ENCODE data around the gene SFXN4. TPM values are rescaled to one million over a fixed set of nuclear protein-coding genes. Genes with fewer than 3 reads are reported as not detected.
"Not testable (repeated sequence)": the region's sequence is repeated elsewhere in the genome, so short reads cannot be mapped to it uniquely, and the experiment has no call there.

SFXN4 gene
- total RNA-seq, 2 donors from 2014 or later, result 20.5 to 32.0 TPM

DNA sequence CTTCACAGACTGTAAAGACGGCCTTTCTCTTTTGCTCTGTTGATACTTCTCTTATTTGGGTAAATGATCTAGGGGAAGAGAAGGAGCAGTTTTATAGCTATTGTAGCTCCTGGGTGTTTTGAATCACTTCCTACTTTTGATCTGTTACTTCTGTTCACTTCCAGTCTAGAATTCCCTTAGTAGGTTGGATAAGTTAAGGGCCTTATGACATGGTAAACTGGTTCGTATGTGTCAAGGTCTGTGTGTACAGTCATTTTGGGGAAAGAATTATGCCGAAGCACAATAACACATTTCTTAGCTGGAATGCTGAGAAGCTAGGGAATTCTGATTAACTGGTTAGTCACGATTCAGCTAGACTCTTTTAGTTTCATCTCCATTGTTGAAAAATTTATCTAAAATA lies 53.5 kb downstream of the SFXN4 start:
- Histone ChIP-seq H3K4me1 (no peaks in the 10 kb centered on the region), H3K36me3 (replicated peaks in 1 of 2; ENCODE audit: insufficient read depth in 1 of 2, low read depth in 2 of 2) (peaks cover 0 to 8% of the 10 kb centered on the region in 2 donors), H3K9me3 (no peaks in the 10 kb centered on the region), H3K27ac (no peak overlapping the region), H3K27me3 (no peaks in the 10 kb centered on the region), H3K4me3 (no peak overlapping the region)
- no peak for ATAC-seq
- WGBS, 2 donors, result 84 to 88% methylated on average over 4 of the region's 4 CpGs
- DNase-seq, result no peak
- no peak for TF ChIP-seq POLR2A (IDR thresholded peaks at IDR 0.05)
- TF ChIP-seq, protein P1, sequence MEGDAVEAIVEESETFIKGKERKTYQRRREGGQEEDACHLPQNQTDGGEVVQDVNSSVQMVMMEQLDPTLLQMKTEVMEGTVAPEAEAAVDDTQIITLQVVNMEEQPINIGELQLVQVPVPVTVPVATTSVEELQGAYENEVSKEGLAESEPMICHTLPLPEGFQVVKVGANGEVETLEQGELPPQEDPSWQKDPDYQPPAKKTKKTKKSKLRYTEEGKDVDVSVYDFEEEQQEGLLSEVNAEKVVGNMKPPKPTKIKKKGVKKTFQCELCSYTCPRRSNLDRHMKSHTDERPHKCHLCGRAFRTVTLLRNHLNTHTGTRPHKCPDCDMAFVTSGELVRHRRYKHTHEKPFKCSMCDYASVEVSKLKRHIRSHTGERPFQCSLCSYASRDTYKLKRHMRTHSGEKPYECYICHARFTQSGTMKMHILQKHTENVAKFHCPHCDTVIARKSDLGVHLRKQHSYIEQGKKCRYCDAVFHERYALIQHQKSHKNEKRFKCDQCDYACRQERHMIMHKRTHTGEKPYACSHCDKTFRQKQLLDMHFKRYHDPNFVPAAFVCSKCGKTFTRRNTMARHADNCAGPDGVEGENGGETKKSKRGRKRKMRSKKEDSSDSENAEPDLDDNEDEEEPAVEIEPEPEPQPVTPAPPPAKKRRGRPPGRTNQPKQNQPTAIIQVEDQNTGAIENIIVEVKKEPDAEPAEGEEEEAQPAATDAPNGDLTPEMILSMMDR (IDR thresholded peaks at IDR 0.05), result no peak
- intact Hi-C loops (cut with DNase I), result no loop called here

GRCh38 chr10:119107771-119108170 lies 57.7 kb downstream of the SFXN4 start:
- H3K27ac ChIP-seq; H3K4me1 ChIP-seq; intact Hi-C loops (cut with DNase I); H3K4me3 ChIP-seq; H3K9me3 ChIP-seq; ATAC-seq; H3K36me3 ChIP-seq (replicated peaks in 1 of 2; ENCODE audit: insufficient read depth in 1 of 2, low read depth in 2 of 2); H3K27me3 ChIP-seq; DNase-seq: not testable (repeated sequence)
- WGBS, 2 donors, result 76 to 90% methylated on average over 2 of the region's 2 CpGs

- intact Hi-C loops (cut with DNase I); H3K27ac ChIP-seq; H3K4me3 ChIP-seq; DNase-seq; H3K36me3 ChIP-seq (replicated peaks in 1 of 2; ENCODE audit: insufficient read depth in 1 of 2, low read depth in 2 of 2); H3K4me1 ChIP-seq; H3K9me3 ChIP-seq; ATAC-seq; H3K27me3 ChIP-seq: not testable (repeated sequence)
- WGBS, 2 donors, result 90 to 92% methylated on average over 6 of the region's 6 CpGs
Observed at GRCh38 chr10:119107106-119107505, 58.4 kb downstream of the SFXN4 start.

- H3K27me3 ChIP-seq; DNase-seq; H3K27ac ChIP-seq; H3K36me3 ChIP-seq (replicated peaks in 1 of 2; ENCODE audit: insufficient read depth in 1 of 2, low read depth in 2 of 2); H3K4me3 ChIP-seq; intact Hi-C loops (cut with DNase I); ATAC-seq; H3K4me1 ChIP-seq; H3K9me3 ChIP-seq: not testable (repeated sequence)
- 87 to 99% methylated on average over 7 of the region's 7 CpGs for WGBS, 2 donors
Observed at GRCh38 chr10:119105899-119106298, 59.6 kb downstream of the SFXN4 start.

DNA sequence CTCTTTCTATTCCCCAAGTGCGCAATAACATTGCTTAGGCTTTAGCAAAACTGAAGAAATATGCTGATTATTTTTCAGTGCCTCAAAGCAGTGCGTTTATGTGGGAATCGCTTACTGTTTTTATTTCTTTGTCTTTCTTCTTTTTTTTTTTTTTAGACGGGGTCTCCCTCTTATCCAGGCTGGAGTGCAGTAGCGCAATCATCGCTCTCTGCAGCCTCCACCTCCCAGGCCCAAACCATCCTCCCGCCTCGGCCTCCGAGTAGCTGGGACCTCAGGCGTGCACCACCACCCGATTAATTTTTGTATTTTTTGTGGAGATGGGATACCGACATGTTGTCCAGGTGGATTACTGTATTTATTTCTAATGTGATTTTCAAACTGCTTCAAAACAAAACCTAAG lies 60.4 kb downstream of the SFXN4 start:
- 83 to 90% methylated on average over 12 of the region's 12 CpGs for WGBS, 2 donors
- DNase-seq (no peak), ATAC-seq (no peak)
- TF ChIP-seq, protein P1 (IDR thresholded peaks at IDR 0.05), result no peak
- no peak for TF ChIP-seq POLR2A (IDR thresholded peaks at IDR 0.05)
- peaks cover 0 to 3% of the 10 kb centered on the region in 2 donors for H3K36me3 ChIP-seq (replicated peaks in 1 of 2; ENCODE audit: insufficient read depth in 1 of 2, low read depth in 2 of 2)
- no peak overlapping the region for H3K4me3 ChIP-seq
- no peaks in the 10 kb centered on the region for H3K27me3 ChIP-seq
- no peak overlapping the region for H3K27ac ChIP-seq
- no peaks in the 10 kb centered on the region for H3K9me3 ChIP-seq
- intact Hi-C loops (cut with DNase I), result no loop called here
- H3K4me1 ChIP-seq, result peaks cover 8% of the 10 kb centered on the region

DNA sequence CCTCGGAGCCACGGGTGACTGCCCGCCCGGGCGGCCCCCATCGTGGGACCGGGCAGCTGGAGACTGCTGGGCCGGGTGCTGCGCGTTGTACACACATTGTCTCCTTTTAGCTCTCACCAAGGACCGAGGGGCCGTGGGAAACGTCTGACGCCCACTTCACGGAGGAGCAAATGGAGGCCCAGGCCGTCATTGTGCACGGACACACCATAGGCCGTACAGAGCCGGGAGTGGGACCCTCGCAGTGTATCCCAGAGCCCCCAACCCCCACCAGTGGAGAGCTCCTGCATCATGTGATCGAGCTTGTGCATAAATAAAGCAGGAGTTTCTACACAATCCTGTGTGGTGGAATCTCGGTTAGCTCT lies 60.9 kb downstream of the SFXN4 start:
- no peaks in the 10 kb centered on the region for H3K36me3 ChIP-seq (replicated peaks in 1 of 2; ENCODE audit: insufficient read depth in 1 of 2, low read depth in 2 of 2)
- no peaks in the 10 kb centered on the region for H3K27me3 ChIP-seq
- ATAC-seq (no peak), DNase-seq (peak in 3 of 4 donors; percentile 13 to 35 (median 25))
- TF ChIP-seq POLR2A (IDR thresholded peaks at IDR 0.05), result no peak
- TF ChIP-seq, protein P1 (IDR thresholded peaks at IDR 0.05), result no peak
- H3K4me1 ChIP-seq, result peaks cover 8% of the 10 kb centered on the region
- no peaks in the 10 kb centered on the region for H3K9me3 ChIP-seq
- intact Hi-C loops (cut with DNase I), result no loop called here
- WGBS, 2 donors, result 0 to 4% methylated on average over 12 to 15 of the region's 22 CpGs
- no peak overlapping the region for H3K4me3 ChIP-seq
- no peak overlapping the region for H3K27ac ChIP-seq

All from body of pancreas (tissue), 4 donors.